Spinal cord (tissue), 10 donors: ENCODE measurements around the gene ALDH1B1. TPM values are rescaled to one million over a fixed set of nuclear protein-coding genes. Genes with fewer than 3 reads are reported as not detected.
"Not testable (repeated sequence)": the region's sequence is repeated elsewhere in the genome, so short reads cannot be mapped to it uniquely, and the experiment has no call there.

Experiments
- DNase-seq, 6 donors: peaks; one replicate each; pipeline versions ENCODE4 v3.0.0 to v3.0.0-alpha.2; 2013 to 2015; ENCODE audit warnings: low spot score in 6 of 6, low read depth in 4 of 6
- H3K27ac ChIP-seq: one replicate; pipeline ENCODE4 v1.5.1; 2013; ENCODE audit warnings: low read depth, low read length, control low read depth
- H3K27me3 ChIP-seq: one replicate; pipeline ENCODE4 v1.6.1; 2013; ENCODE audit warnings: low read length; ENCODE audit not compliant: control insufficient read depth, insufficient read depth
- H3K36me3 ChIP-seq: one replicate; pipeline ENCODE4 v1.6.1; 2013; ENCODE audit warnings: low read length; ENCODE audit not compliant: control insufficient read depth, insufficient read depth
- H3K4me1 ChIP-seq: one replicate; pipeline ENCODE4 v1.6.1; 2013; ENCODE audit warnings: low read length; ENCODE audit not compliant: control insufficient read depth, insufficient read depth
- H3K4me3 ChIP-seq: one replicate; pipeline ENCODE4 v1.5.1; 2013; ENCODE audit warnings: low read depth, low read length, control low read depth
- H3K9me3 ChIP-seq: one replicate; pipeline ENCODE4 v1.6.1; 2013; ENCODE audit warnings: low read length; ENCODE audit not compliant: control insufficient read depth, insufficient read depth
- WGBS: methylation state at CpG from one replicate; pipeline ENCODE4 v1.1.5; 2013; ENCODE audit warnings: missing lambda C conversion rate; ENCODE audit not compliant: insufficient coverage; 5-methylcytosine and 5-hydroxymethylcytosine counted together
- polyA plus RNA-seq, 2 donors: library from polyadenylated mRNA; unstranded; fragments of 120-200 nt; gene quantifications; one replicate each; pipeline ENCODE4 v1.2.1, GENCODE V29; 2013; ENCODE audit not compliant: insufficient read length in 2 of 2
- total RNA-seq, 2 donors: library from RNA; depleted of rRNA in 1 of 2; stranded (reverse); fragments of 120-200 nt in 1 of 2; fragments of >200 nt in 1 of 2; gene quantifications; one replicate each; pipeline versions ENCODE4 v1.2.3 to v1.2.4, GENCODE V29; 2013 to 2014
- donor health status: healthy.

ALDH1B1 gene
- total and polyA plus RNA-seq, 4 donors = 12.5 to 18.8 (median 16.2) TPM

GRCh38 chr9:38390851-38391250, 1.7 kb upstream of the ALDH1B1 start:
- 67% methylated on average over 4 of the region's 5 CpGs for WGBS
- no peaks in the 10 kb centered on the region for H3K27me3 ChIP-seq
- H3K4me1 ChIP-seq = peaks cover 13% of the 10 kb centered on the region
- no peak overlapping the region for H3K4me3 ChIP-seq
- no peak for DNase-seq
- H3K27ac ChIP-seq = no peak overlapping the region
- H3K9me3 ChIP-seq = no peaks in the 10 kb centered on the region
- peaks cover 5% of the 10 kb centered on the region for H3K36me3 ChIP-seq

- peaks cover 13% of the 10 kb centered on the region for H3K4me1 ChIP-seq
- peaks cover 11% of the 10 kb centered on the region for H3K36me3 ChIP-seq
- H3K27me3 ChIP-seq = no peaks in the 10 kb centered on the region
- DNase-seq = no peak
- H3K4me3 ChIP-seq = no peak overlapping the region
- H3K9me3 ChIP-seq = no peaks in the 10 kb centered on the region
- 90% methylated on average over 9 of the region's 18 CpGs for WGBS
- H3K27ac ChIP-seq = no peak overlapping the region
Observed at GRCh38 chr9:38391278-38392118, 1.0 kb upstream of the ALDH1B1 start.

- Histone ChIP-seq H3K27ac (no peak overlapping the region), H3K4me1 (peaks cover 13% of the 10 kb centered on the region), H3K9me3 (no peaks in the 10 kb centered on the region), H3K36me3 (peaks cover 19% of the 10 kb centered on the region), H3K4me3 (peak overlapping the region; percentile 76), H3K27me3 (no peaks in the 10 kb centered on the region)
- 12% methylated on average over 9 of the region's 9 CpGs for WGBS
- no peak for DNase-seq
Observed at GRCh38 chr9:38393128-38393796, 760 bp downstream of the ALDH1B1 start.

GRCh38 chr9:38394416-38394815, 1.9 kb downstream of the ALDH1B1 start:
- Histone ChIP-seq H3K27ac (no peak overlapping the region), H3K27me3 (no peaks in the 10 kb centered on the region), H3K9me3 (no peaks in the 10 kb centered on the region), H3K4me3 (no peak overlapping the region), H3K36me3 (peaks cover 19% of the 10 kb centered on the region), H3K4me1 (peaks cover 13% of the 10 kb centered on the region)
- WGBS = 77% methylated on average over 5 of the region's 9 CpGs
- no peak for DNase-seq

GRCh38 chr9:38395653-38396370, 3.3 kb downstream of the ALDH1B1 start:
- peaks cover 17% of the 10 kb centered on the region for H3K4me1 ChIP-seq
- no peak overlapping the region for H3K4me3 ChIP-seq
- H3K27me3 ChIP-seq = no peaks in the 10 kb centered on the region
- WGBS = 94% methylated on average over 29 of the region's 30 CpGs
- H3K9me3 ChIP-seq = no peaks in the 10 kb centered on the region
- peaks cover 19% of the 10 kb centered on the region for H3K36me3 ChIP-seq
- no peak for DNase-seq
- H3K27ac ChIP-seq = no peak overlapping the region

GRCh38 chr9:38396371-38396671, 3.8 kb downstream of the ALDH1B1 start:
- H3K36me3 ChIP-seq = peaks cover 19% of the 10 kb centered on the region
- H3K9me3 ChIP-seq = no peaks in the 10 kb centered on the region
- no peak overlapping the region for H3K4me3 ChIP-seq
- H3K4me1 ChIP-seq = peaks cover 18% of the 10 kb centered on the region
- 88% methylated on average over 10 of the region's 10 CpGs for WGBS
- DNase-seq = no peak
- no peaks in the 10 kb centered on the region for H3K27me3 ChIP-seq
- H3K27ac ChIP-seq = no peak overlapping the region

- no CpG with 5 or more reads among the region's 1 CpG for WGBS
- H3K4me3 ChIP-seq, DNase-seq, H3K4me1 ChIP-seq, H3K27ac ChIP-seq, H3K27me3 ChIP-seq, H3K9me3 ChIP-seq: not testable (repeated sequence)
- H3K36me3 ChIP-seq = peaks cover 19% of the 10 kb centered on the region
Observed at GRCh38 chr9:38399191-38399590, 6.7 kb downstream of the ALDH1B1 start.

- 86% methylated on average over 3 of the region's 6 CpGs for WGBS
- H3K27ac ChIP-seq = no peak overlapping the region
- H3K4me3 ChIP-seq = no peak overlapping the region
- H3K9me3 ChIP-seq = no peaks in the 10 kb centered on the region
- peaks cover 3% of the 10 kb centered on the region for H3K27me3 ChIP-seq
- peaks cover 2% of the 10 kb centered on the region for H3K36me3 ChIP-seq
- H3K4me1 ChIP-seq = peaks cover 5% of the 10 kb centered on the region
- no peak for DNase-seq
Observed at GRCh38 chr9:38401994-38402393, 9.5 kb downstream of the ALDH1B1 start.

- Histone ChIP-seq H3K36me3 (no peaks in the 10 kb centered on the region), H3K27me3 (peaks cover 3% of the 10 kb centered on the region), H3K9me3 (no peaks in the 10 kb centered on the region), H3K4me3 (no peak overlapping the region), H3K27ac (no peak overlapping the region), H3K4me1 (peaks cover 5% of the 10 kb centered on the region)
- DNase-seq = no peak
- WGBS = 62% methylated on average over 6 of the region's 6 CpGs
Observed at GRCh38 chr9:38404314-38404713, 11.8 kb downstream of the ALDH1B1 start.
